GF-D8 (cell line): ENCODE data around the gene FAM111A.

Experiments used
- DNase-seq: peaks from one replicate; lab custom pipeline; 2025; lab: John Stamatoyannopoulos, UW

The FAM111A gene

GRCh38 chr11:59141673-59142460 lies 789 bp upstream of the FAM111A start:
- DNase-seq = no peak

GRCh38 chr11:59144096-59144495 lies 1.4 kb downstream of the FAM111A start:
- no peak for DNase-seq

- DNase-seq = peak; percentile 85
These were observed 2.1 kb downstream of the FAM111A start for GRCh38 chr11:59144579-59145345.

GRCh38 chr11:59145534-59145933 lies 2.9 kb downstream of the FAM111A start:
- peak; percentile 63 for DNase-seq

- DNase-seq = no peak
These were observed 9.1 kb downstream of the FAM111A start for GRCh38 chr11:59151761-59152160.

GRCh38 chr11:59152312-59152951 lies 9.8 kb downstream of the FAM111A start:
- DNase-seq = no peak

GRCh38 chr11:59154610-59155009 lies 12.0 kb downstream of the FAM111A start:
- DNase-seq = peak; percentile 38

GRCh38 chr11:59157433-59157832 lies 14.8 kb downstream of the FAM111A start:
- DNase-seq = no peak

GRCh38 chr11:59158206-59159068 lies 15.8 kb downstream of the FAM111A start:
- DNase-seq = peak; percentile 39

- no peak for DNase-seq
These were observed 21.4 kb downstream of the FAM111A start for GRCh38 chr11:59164028-59164427.

GRCh38 chr11:59171508-59172322 lies 29.1 kb downstream of the FAM111A start, which contains the start of gene DTX4:
DTX4 (plus strand) TSS chr11:59172132; CDS start chr11:59172596, 464 bp downstream.
- DNase-seq = peak; percentile 48

- no peak for DNase-seq
These were observed 29.9 kb downstream of the FAM111A start for GRCh38 chr11:59172345-59173079.

GRCh38 chr11:59173080-59173963 lies 30.7 kb downstream of the FAM111A start:
- no peak for DNase-seq

GRCh38 chr11:59173964-59174663 lies 31.5 kb downstream of the FAM111A start:
- DNase-seq = no peak

GRCh38 chr11:59174664-59175033 lies 32.0 kb downstream of the FAM111A start:
- DNase-seq = no peak

- no peak for DNase-seq
These were observed 32.4 kb downstream of the FAM111A start for GRCh38 chr11:59175091-59175501.

GRCh38 chr11:59176330-59176729 lies 33.7 kb downstream of the FAM111A start:
- no peak for DNase-seq

- DNase-seq = no peak
These were observed 35.7 kb downstream of the FAM111A start for GRCh38 chr11:59178402-59178801.
